ENCODE data around the gene ACTR1A. TPM values are rescaled to one million over a fixed set of nuclear protein-coding genes. Genes with fewer than 3 reads are reported as not detected.

The ACTR1A gene
- total RNA-seq, 1 donor from 2014 or later: 164 TPM

Small RNA genes lying within 50 kb of the gene (small RNA-seq; reads per million reads assigned to genes)
- gene MIR146B: 333 reads per million, percentile 97 among the genes with 10 or more reads in this experiment

Other genes starting within 250 kb of the ACTR1A start
- gene NFKB2, start 107.0 kb downstream of the ACTR1A start, total RNA-seq: 2.2 TPM
- 101 TPM for gene PSD, start 83.9 kb downstream of the ACTR1A start, total RNA-seq
- gene FBXL15, start 81.9 kb downstream of the ACTR1A start, total RNA-seq: 14.2 TPM
- gene CUEDC2, start 70.1 kb downstream of the ACTR1A start, total RNA-seq: 37.3 TPM
- gene C10orf95, start 51.2 kb downstream of the ACTR1A start, total RNA-seq: not detected
- gene SUFU, start 1.3 kb upstream of the ACTR1A start, total RNA-seq: 3.1 TPM
- 23.4 TPM for gene TRIM8, start 141.8 kb upstream of the ACTR1A start, total RNA-seq
- 31.2 TPM for gene ARL3, start 211.7 kb upstream of the ACTR1A start, total RNA-seq
- gene SFXN2, start 211.9 kb upstream of the ACTR1A start, total RNA-seq: 4.8 TPM
- 31.5 TPM for gene WBP1L, start 241.2 kb upstream of the ACTR1A start, total RNA-seq